Ecto neural progenitor cell (in vitro differentiated cells): ENCODE measurements around the gene RAPGEF5.

Experiments used
- DNase-seq: peaks from one replicate; pipeline ENCODE4 v3.0.0-alpha.2; 2018; ENCODE audit warnings: low spot score

RAPGEF5 gene

GRCh38 chr7:22378199-22378980 is 21.4 kb upstream of the RAPGEF5 start:
- DNase-seq, result no peak

DNA sequence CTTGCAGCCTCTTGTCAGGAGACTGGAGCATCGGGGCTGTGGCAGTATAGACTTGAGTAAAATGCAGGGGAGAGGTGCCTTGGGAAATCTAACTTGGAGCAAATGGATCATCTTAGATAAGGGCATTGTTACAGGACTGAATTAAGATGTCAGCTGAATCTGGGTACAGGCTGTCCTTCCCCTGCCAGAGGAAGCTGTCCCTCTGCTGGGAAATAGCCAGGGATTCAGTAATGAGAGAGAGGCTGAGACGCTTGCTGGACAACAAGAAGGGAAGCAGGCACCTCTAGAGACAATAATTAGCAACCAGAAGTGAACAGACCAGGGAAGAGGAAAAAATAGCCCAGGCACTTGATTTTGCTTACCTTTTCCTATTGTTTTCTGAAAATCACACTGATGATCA is 20.7 kb upstream of the RAPGEF5 start:
- DNase-seq, result no peak

- DNase-seq, result no peak
Measured at GRCh38 chr7:22375359-22376048, 18.6 kb upstream of the RAPGEF5 start.

- no peak for DNase-seq
Measured at GRCh38 chr7:22373911-22374310, 17.0 kb upstream of the RAPGEF5 start.

DNA sequence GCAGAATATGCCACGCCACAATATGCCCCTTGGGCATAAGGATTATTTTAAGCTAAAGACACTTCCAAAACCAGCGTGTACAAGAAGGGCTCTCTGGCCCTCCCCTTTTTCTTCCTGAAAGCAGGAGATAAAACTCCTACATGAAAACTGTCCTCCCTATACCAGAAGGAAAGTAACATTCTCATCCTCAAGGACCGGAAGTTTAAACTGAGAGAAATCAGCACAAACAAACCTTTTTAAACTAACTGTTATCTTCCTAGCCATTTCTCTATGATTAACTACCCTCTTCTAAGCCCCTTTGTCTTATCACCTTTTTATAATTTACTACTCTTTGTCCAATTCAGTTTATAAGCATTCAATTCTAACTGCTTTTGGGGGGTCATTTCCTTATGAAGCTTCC is 16.4 kb upstream of the RAPGEF5 start:
- no peak for DNase-seq

DNA sequence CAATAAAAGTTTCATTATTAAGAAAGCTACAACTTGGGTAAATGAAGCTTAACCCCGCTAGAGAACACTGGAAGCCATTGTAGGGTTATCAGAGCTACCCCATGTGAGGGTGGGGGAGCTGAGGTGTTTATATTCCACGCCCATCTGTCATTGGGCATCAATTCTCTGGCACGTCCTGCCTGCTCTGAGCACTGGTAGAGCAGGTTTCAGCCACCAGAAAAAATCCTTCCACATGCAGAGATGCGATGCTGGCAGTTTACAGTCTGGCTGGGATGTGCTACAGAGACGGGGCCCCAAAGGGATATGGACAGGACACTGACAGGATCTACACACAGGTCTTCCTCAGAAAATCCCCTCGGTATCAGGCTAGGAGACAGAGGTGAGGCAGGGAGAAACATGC is 15.9 kb upstream of the RAPGEF5 start:
- DNase-seq, result no peak

DNA sequence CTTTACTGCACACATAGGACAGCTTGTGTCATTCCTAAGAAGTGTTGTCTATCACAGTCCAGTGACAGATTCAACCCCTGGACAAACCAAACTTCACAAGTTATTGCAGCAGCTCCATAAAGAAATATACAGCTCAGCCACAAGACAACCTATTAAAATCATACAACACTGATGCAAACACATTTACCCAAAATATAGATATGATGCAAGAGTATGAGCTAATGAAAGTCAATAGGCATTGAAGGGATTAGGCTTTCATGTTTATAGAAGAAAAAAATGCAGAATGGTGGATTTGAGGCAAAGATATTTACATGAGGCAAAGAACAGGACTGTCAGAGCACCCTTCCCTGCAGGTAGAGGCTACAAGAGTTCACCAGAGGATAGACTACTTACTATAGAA is 14.9 kb upstream of the RAPGEF5 start:
- DNase-seq, result no peak

GRCh38 chr7:22364900-22365299 is 7.9 kb upstream of the RAPGEF5 start:
- DNase-seq, result no peak

DNA sequence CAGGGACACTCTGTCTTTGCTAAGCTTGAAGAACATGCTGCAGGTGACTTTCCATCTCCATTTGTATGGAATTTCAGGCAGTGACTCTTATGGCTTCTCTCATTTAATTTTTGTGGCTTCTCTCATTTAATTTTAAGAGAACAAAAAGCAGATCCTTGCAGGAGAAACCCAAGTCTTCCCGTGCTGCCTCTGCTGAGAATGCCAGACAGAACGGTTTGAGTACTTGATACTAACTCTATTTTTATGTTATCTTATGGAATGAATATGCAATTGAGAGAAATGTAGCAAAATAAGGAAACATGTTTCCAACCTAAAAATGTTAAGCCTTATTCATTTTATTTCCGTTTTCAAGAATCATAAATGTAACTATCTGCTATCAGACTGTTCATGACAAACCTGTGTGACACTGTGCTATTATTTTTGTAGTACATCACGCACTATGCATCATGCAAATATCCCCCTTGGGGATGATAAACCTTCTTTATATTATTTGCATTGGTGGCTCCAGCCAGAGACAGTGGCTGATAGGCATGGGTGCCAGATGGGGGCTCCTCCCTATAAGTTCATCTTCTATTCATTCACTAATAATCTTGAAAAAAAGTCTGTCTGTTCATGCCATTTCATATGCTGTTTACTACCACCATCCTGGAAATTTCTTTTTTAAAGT is 6.9 kb upstream of the RAPGEF5 start:
- DNase-seq, result no peak

- no peak for DNase-seq
Measured at GRCh38 chr7:22361795-22362194, 4.8 kb upstream of the RAPGEF5 start.

DNA sequence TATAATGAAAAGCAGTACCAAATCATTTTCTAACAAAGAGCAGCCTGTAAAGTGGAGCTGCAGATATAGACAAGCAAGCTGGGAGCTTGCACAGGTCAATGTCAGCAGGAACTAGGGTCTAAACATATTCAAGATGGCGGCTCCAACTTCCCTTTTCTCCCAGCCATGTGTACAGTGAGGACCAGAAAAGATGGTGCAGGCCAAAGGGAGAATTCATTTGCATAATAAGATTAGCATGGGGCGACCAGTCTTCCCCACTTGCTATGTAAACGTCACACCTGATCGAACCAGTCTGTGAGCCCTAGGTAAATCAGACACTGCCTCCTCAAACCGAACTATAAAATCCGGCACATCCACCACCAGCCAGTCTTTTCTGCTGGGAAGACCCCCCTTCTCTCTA is 4.4 kb upstream of the RAPGEF5 start:
- no peak for DNase-seq

- no peak for DNase-seq
Measured at GRCh38 chr7:22358820-22359697, 2.1 kb upstream of the RAPGEF5 start.

GRCh38 chr7:22357311-22358175 is 589 bp upstream of the RAPGEF5 start:
- no peak for DNase-seq

- DNase-seq, result peak; percentile 55
Measured at GRCh38 chr7:22356010-22356691, 803 bp downstream of the RAPGEF5 start.

DNA sequence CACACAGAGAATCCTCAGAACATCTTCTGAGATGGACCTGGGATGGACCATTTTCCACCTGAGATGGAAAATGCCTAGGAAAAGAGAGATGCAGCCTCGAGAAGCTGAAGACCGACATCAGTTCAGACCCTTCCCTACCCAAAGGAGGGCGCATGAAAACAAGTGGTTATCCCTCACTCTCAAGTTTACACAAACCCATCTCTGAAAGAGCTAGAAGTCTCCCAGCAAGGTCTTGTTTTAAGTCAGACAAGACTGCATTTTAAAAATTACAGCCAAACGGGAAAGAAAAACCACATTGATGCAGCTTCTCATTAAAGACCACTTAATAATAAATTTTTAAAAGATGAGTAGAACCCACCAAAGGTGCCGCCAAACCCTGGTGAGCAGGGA is 1.3 kb downstream of the RAPGEF5 start:
- no peak for DNase-seq

- DNase-seq, result no peak
Measured at GRCh38 chr7:22354462-22354861, 2.5 kb downstream of the RAPGEF5 start.

DNA sequence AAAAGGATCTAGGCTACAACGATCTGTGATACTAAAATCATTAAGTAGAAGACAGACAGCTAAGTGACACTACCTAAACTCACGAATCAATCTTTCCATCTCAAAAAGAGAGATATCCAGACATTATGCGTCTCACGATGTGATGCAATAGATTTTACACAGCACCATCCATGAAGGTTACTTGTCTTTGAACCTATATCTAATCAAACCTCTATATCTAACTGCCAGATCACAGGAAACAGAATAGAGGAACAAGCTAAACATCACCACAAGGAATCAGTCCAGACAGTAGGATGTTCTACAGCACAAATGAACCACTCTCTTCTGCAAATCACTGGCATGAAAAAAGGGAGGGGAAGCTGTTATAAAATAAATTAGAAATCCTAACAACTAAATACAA is 4.1 kb downstream of the RAPGEF5 start:
- no peak for DNase-seq

DNA sequence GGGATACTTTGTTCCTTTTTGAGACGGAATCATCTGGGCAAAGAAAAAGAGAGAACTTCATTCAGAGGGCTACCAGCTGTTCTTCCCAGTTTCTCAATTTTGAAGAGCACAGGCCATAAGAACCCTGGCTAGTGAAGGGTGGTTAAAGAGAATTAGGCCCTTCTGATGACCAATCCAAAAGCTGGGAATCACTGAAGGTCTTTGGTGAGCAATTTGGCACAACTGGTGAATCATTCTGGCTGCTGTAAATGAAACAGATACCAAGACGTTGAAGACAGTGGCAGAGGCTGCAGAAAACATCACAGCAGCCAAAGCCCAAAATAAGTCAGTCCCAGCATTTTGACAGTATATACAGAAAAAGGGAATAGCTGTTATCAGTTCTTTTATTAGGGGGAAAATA is 5.1 kb downstream of the RAPGEF5 start:
- DNase-seq, result no peak

DNA sequence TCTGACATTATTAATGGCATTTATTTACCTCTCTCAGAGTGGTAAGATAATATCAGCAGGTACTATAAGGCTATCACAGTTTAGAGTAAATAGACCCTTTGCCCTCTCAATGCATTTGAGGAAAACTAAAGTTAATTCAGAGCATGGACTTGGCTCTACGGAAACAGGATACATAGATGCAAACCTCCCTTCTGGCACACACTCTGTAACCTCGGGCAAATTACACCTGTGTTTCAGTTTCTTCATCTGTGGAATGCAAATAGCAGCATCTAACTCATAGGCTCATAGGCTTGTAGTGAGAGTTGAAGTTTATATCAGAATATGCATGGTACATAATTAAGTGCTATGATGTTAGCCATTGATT is 5.6 kb downstream of the RAPGEF5 start:
- DNase-seq, result no peak

DNA sequence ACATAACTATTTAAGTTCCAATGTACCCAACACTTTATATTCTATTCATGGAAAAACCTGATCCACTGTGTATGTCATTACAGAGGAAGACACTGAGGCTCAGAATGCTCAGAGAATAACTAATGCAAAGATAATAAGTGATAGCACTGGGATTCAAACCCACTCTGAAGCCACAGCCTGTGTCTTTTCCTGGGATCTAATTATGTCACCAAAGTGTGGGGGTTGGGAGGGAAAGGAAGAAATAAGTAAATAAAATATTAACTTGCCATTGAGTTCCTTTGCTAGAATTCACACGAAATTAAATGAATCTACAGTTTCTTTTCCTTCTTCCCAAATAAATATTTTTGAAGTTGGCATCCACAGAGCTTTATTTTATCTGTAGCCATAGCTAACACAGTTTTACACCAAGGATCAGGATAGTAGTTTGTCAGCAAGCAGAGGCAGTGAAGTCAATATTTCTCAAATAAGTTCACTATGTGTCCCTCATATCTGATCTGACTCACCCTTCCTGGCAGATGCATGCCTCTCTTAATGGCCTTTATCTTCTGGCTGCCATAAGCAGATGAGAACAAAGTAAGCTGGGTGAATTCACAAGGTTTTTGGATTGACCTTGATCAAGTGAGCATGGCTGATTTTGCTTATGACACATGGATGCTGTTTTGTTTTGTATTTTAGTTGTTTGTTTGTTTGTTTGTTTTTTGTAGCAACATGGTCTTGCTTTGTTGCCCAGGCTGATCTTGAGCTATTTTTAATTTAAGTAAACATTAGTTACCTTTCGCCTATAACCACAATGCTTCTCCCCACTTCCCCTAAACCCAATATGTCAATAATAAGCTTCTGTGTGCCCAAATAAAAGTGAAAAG is 6.3 kb downstream of the RAPGEF5 start:
- no peak for DNase-seq
